ENCODE results near the gene KPNA4. TPM values are rescaled to one million over a fixed set of nuclear protein-coding genes. Genes with fewer than 3 reads are reported as not detected.

The KPNA4 gene
- total RNA-seq, 1 experiment from 2014 or later, result 76.7 TPM

- H3K9me3 Mint-ChIP-seq, result no peaks in the 10 kb centered on the region
- no peak overlapping the region for H3K4ac ChIP-seq (ENCODE audit: low read depth, low read length)
- H3K4me1 ChIP-seq (ENCODE audit: insufficient read depth, low read length), result no peaks in the 10 kb centered on the region
- no peak overlapping the region for H4K5ac ChIP-seq (ENCODE audit: insufficient read length, low read depth, low read length)
- H3K36me3 Mint-ChIP-seq (ENCODE audit: insufficient read depth in 1 of 3, low read depth in 3 of 3), result no peaks in the 10 kb centered on the region
- H2BK20ac ChIP-seq (ENCODE audit: low read depth, low read length, poor library complexity, severe bottlenecking), result no peak overlapping the region
- H3K9ac ChIP-seq (ENCODE audit: extremely low read depth, insufficient read length, low read length), result no peak overlapping the region
- no peaks in the 10 kb centered on the region for H3K23me2 ChIP-seq (ENCODE audit: insufficient read length, low read depth, low read length, poor library complexity, severe bottlenecking)
- H3K27ac ChIP-seq (ENCODE audit: insufficient read length, low read depth, low read length), result no peak overlapping the region
- H2BK120ac ChIP-seq (ENCODE audit: low read depth, low read length, poor library complexity, severe bottlenecking), result no peak overlapping the region
- no peak overlapping the region for H2BK5ac ChIP-seq (ENCODE audit: insufficient read length, low read length)
- no CpG with 5 or more reads among the region's 5 CpGs for WGBS (ENCODE audit: extremely low coverage, insufficient read length, low lambda C conversion rate)
- H3T11ph ChIP-seq (ENCODE audit: low read length), result no peak overlapping the region
- no peak overlapping the region for H3K4me3 Mint-ChIP-seq
- H3K9me3 ChIP-seq (ENCODE audit: control insufficient read depth, low read depth, low read length), result no peaks in the 10 kb centered on the region
- no peaks in the 10 kb centered on the region for H3K27me3 Mint-ChIP-seq (ENCODE audit: low read depth)
- no peak overlapping the region for H3K18ac ChIP-seq (ENCODE audit: insufficient read length, low read depth, low read length)
- no peak overlapping the region for H2BK12ac ChIP-seq (ENCODE audit: insufficient read length, low read depth, low read length)
- no peak for DNase-seq
- H3K79me2 ChIP-seq (ENCODE audit: insufficient read depth, low read length), result no peaks in the 10 kb centered on the region
- H3K4me2 ChIP-seq (ENCODE audit: insufficient read depth, insufficient read length, low read length), result no peak overlapping the region
- no peaks in the 10 kb centered on the region for H3K79me1 ChIP-seq (ENCODE audit: insufficient read depth, low read depth, low read length, poor library complexity, severe bottlenecking)
- H4K91ac ChIP-seq (ENCODE audit: insufficient read length, low read depth, low read length), result no peak overlapping the region
- TF ChIP-seq, protein P1, sequence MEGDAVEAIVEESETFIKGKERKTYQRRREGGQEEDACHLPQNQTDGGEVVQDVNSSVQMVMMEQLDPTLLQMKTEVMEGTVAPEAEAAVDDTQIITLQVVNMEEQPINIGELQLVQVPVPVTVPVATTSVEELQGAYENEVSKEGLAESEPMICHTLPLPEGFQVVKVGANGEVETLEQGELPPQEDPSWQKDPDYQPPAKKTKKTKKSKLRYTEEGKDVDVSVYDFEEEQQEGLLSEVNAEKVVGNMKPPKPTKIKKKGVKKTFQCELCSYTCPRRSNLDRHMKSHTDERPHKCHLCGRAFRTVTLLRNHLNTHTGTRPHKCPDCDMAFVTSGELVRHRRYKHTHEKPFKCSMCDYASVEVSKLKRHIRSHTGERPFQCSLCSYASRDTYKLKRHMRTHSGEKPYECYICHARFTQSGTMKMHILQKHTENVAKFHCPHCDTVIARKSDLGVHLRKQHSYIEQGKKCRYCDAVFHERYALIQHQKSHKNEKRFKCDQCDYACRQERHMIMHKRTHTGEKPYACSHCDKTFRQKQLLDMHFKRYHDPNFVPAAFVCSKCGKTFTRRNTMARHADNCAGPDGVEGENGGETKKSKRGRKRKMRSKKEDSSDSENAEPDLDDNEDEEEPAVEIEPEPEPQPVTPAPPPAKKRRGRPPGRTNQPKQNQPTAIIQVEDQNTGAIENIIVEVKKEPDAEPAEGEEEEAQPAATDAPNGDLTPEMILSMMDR (conservative IDR thresholded peaks at IDR 0.05), result no peak
- no peaks in the 10 kb centered on the region for H3K27me3 ChIP-seq (ENCODE audit: insufficient read depth, low read length)
- H2AK5ac ChIP-seq (ENCODE audit: insufficient read length, low read length), result no peak overlapping the region
- no peak overlapping the region for H3K14ac ChIP-seq (ENCODE audit: insufficient read depth, low read length)
- H3K56ac ChIP-seq (ENCODE audit: insufficient read length, low read depth, low read length), result no peak overlapping the region
- no peak overlapping the region for H3K27ac Mint-ChIP-seq
- H4K8ac ChIP-seq (replicated peaks; ENCODE audit: insufficient read length, low read depth, low read length), result no peak overlapping the region
- no peak overlapping the region for H2BK15ac ChIP-seq (ENCODE audit: low read depth, low read length)
- H2AFZ ChIP-seq (ENCODE audit: low read length), result no peak overlapping the region
- peaks cover 2 to 8% of the 10 kb centered on the region in 2 experiments; a peak in 1 of 4 replicates for H3K4me1 Mint-ChIP-seq
- H4K20me1 ChIP-seq (ENCODE audit: control insufficient read depth, insufficient read depth, insufficient read length), result no peaks in the 10 kb centered on the region
- H3K23ac ChIP-seq (ENCODE audit: insufficient read length, low read depth, low read length), result no peak overlapping the region
These were observed 84.4 kb downstream of the KPNA4 start for GRCh38 chr3:160480931-160481330.
